Measurements from ENCODE around the gene MAN2B2. TPM values are rescaled to one million over a fixed set of nuclear protein-coding genes. Genes with fewer than 3 reads are reported as not detected.

The MAN2B2 gene
- total and polyA plus RNA-seq, 9 of the 15 experiments (the other 6 are each of a cell fraction or from before 2014, with no cell fraction given), result 0.21 to 8.8 (median 3.7) TPM

- 43% methylated on average over 13 of the region's 13 CpGs for WGBS (ENCODE audit: insufficient coverage, low coverage, missing lambda C conversion rate)
- Histone ChIP-seq H3K9me3 (replicated peaks; ENCODE audit: control insufficient read depth, insufficient read depth, low read depth, low read length) (no peaks in the 10 kb centered on the region), H3K9me1 (ENCODE audit: control insufficient read depth, insufficient read depth, low read length) (no peaks in the 10 kb centered on the region), H2AFZ (ENCODE audit: low read depth, low read length) (no peak overlapping the region), H3K27me3 (ENCODE audit: control insufficient read depth in 2 of 2, insufficient read depth in 2 of 2, low read length in 2 of 2) (no peaks in the 10 kb centered on the region; a peak in 1 of 5 replicates), H3K36me3 (ENCODE audit: control insufficient read depth, insufficient read depth, low read length) (peaks cover 3% of the 10 kb centered on the region; the same call in 1 of the 3 replicates), H3K9ac (ENCODE audit: insufficient read depth in 1 of 2, low read depth in 2 of 2, low read length in 2 of 2) (no peak overlapping the region), H3K79me2 (ENCODE audit: control insufficient read depth, insufficient read depth, low read length) (no peaks in the 10 kb centered on the region), H4K20me1 (replicated peaks; ENCODE audit: control insufficient read depth, insufficient read depth, low read length) (0 out of 2 replicates have a peak, but pooled peaks cover 4% of the 10 kb centered on the region), H3K4me3 (no peak overlapping the region), H3K4me1 (replicated peaks in 1 of 2; ENCODE audit: control insufficient read depth in 2 of 2, insufficient read depth in 2 of 2, low read length in 2 of 2) (peaks cover 0 to 4% of the 10 kb centered on the region in 2 experiments; a peak in 1 of 5 replicates), H3K4me2 (ENCODE audit: insufficient read depth, low read length) (no peak overlapping the region), H3K27ac (ENCODE audit: extremely low read depth, low read depth, low read length) (no peak overlapping the region)
- CTCF ChIA-PET (ENCODE audit: low intra/inter-chr PET ratio), result no interaction called here
- DNase-seq (ENCODE audit: extremely low read depth in 1 of 4, low spot score in 3 of 4) (no peak), ATAC-seq (no peak), FAIRE-seq (no peak)
- no TSS peak for BruUV-seq (replicated peaks)
- intact Hi-C loops (cut with micrococcal nuclease) (no loop called here), in situ Hi-C loops (cut with MboI) (no loop called here)
- TF ChIP-seq ZNF717 (CRISPR knock-in tag; IDR thresholded peaks at IDR 0.05) (no peak), JUN (IDR thresholded peaks at IDR 0.05; ENCODE audit: borderline replicate concordance, low read depth, low read length) (no peak), JUN (CRISPR knock-in tag; IDR thresholded peaks at IDR 0.05; ENCODE audit: borderline replicate concordance) (no peak), RBM25 (IDR thresholded peaks at IDR 0.05; ENCODE audit: low read depth, low read length, severe bottlenecking) (peak; percentile 21), HMGN3 (IDR thresholded peaks at IDR 0.05; ENCODE audit: borderline replicate concordance, extremely low read depth, insufficient read length, low read depth, low read length) (no peak), HNRNPL (IDR thresholded peaks at IDR 0.05; ENCODE audit: low read depth, low read length) (no peak), ZNF24 (IDR thresholded peaks at IDR 0.05) (peak; percentile 14; the same call in 1 of the 2 replicates), ZNF146 (CRISPR knock-in tag; IDR thresholded peaks at IDR 0.05; ENCODE audit: unreplicated experiment) (peak; percentile 84), NONO (IDR thresholded peaks at IDR 0.05; ENCODE audit: low read depth in 2 of 2, low read length in 1 of 2) (no peak), ZC3H11A (IDR thresholded peaks at IDR 0.05; ENCODE audit: low read depth, low read length) (no peak), SMAD2 (IDR thresholded peaks at IDR 0.05; ENCODE audit: low read depth, low read length) (no peak), ZNF354B (CRISPR knock-in tag; IDR thresholded peaks at IDR 0.05) (no peak), E2F8 (IDR thresholded peaks at IDR 0.05; ENCODE audit: low read depth, partially characterized antibody) (no peak), TEAD1 (CRISPR knock-in tag; IDR thresholded peaks at IDR 0.05) (no peak), ZNF274 (IDR thresholded peaks at IDR 0.05; ENCODE audit: borderline replicate concordance, low read depth, low read length) (no peak)
- TF ChIP-seq, protein P1, sequence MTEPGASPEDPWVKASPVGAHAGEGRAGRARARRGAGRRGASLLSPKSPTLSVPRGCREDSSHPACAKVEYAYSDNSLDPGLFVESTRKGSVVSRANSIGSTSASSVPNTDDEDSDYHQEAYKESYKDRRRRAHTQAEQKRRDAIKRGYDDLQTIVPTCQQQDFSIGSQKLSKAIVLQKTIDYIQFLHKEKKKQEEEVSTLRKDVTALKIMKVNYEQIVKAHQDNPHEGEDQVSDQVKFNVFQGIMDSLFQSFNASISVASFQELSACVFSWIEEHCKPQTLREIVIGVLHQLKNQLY (CRISPR knock-in tag; conservative IDR thresholded peaks at IDR 0.05), result no peak
- POLR2A ChIA-PET, result interaction anchor here (0.6 to 1.9 kb wide), 3 partner anchors 10 to 35 kb away, joined by 3 to 5 read pairs (median 3); no protein-coding TSS in a partner anchor
These were observed 32.5 kb downstream of the MAN2B2 start for GRCh38 chr4:6607368-6608055.

All from K562 (cell line).